Measurements from ENCODE around the gene ARHGAP24. TPM values are rescaled to one million over a fixed set of nuclear protein-coding genes. Genes with fewer than 3 reads are reported as not detected.

The ARHGAP24 gene
- total RNA-seq, 1 donor from 2014 or later = 1.5 TPM

DNA sequence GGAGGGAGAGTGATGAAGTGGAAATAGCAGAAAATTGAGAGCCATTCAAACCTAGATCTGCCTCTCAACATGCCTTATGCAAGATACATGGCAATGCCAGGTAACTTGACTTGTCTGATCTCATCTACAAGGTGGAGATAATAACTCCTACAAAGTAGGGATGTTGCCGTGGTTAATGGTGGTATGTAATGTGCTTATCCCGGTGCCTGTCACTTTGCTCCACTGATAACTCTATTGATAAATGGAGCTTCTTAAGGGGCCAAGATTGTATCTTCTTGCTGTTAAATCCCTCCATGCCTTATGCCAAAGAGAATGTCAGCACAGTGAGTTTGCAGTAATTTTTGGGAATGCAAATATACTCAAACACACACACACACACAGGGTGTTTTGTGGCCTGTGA lies 529.1 kb downstream of the ARHGAP24 start:
- H3K4me3 Mint-ChIP-seq = no peak overlapping the region
- no peak for DNase-seq (ENCODE audit: low read depth, low spot score)
- TF ChIP-seq CTCF (conservative IDR thresholded peaks at IDR 0.05) = no peak
- H3K9me3 Mint-ChIP-seq = no peaks in the 10 kb centered on the region
- no peaks in the 10 kb centered on the region for H3K27me3 Mint-ChIP-seq (ENCODE audit: low read depth)
- no peak overlapping the region for H3K27ac Mint-ChIP-seq (ENCODE audit: unreplicated experiment)
- no peaks in the 10 kb centered on the region for H3K36me3 Mint-ChIP-seq (ENCODE audit: low read depth)
- no peaks in the 10 kb centered on the region for H3K4me1 Mint-ChIP-seq

GRCh38 chr4:86006057-86006456 lies 531.1 kb downstream of the ARHGAP24 start:
- no peaks in the 10 kb centered on the region for H3K36me3 Mint-ChIP-seq (ENCODE audit: low read depth)
- TF ChIP-seq CTCF (conservative IDR thresholded peaks at IDR 0.05) = no peak
- no peaks in the 10 kb centered on the region for H3K9me3 Mint-ChIP-seq
- no peaks in the 10 kb centered on the region for H3K27me3 Mint-ChIP-seq (ENCODE audit: low read depth)
- no peak overlapping the region for H3K4me3 Mint-ChIP-seq
- no peak overlapping the region for H3K27ac Mint-ChIP-seq (ENCODE audit: unreplicated experiment)
- no peak for DNase-seq (ENCODE audit: low read depth, low spot score)
- no peaks in the 10 kb centered on the region for H3K4me1 Mint-ChIP-seq

- Mint-ChIP-seq H3K4me1 (no peaks in the 10 kb centered on the region), H3K9me3 (no peaks in the 10 kb centered on the region), H3K27ac (ENCODE audit: unreplicated experiment) (no peak overlapping the region), H3K4me3 (no peak overlapping the region), H3K36me3 (ENCODE audit: low read depth) (no peaks in the 10 kb centered on the region), H3K27me3 (ENCODE audit: low read depth) (no peaks in the 10 kb centered on the region)
- no peak for DNase-seq (ENCODE audit: low read depth, low spot score)
- TF ChIP-seq CTCF (conservative IDR thresholded peaks at IDR 0.05) = no peak
These were observed 532.1 kb downstream of the ARHGAP24 start for GRCh38 chr4:86007042-86007441.

DNA sequence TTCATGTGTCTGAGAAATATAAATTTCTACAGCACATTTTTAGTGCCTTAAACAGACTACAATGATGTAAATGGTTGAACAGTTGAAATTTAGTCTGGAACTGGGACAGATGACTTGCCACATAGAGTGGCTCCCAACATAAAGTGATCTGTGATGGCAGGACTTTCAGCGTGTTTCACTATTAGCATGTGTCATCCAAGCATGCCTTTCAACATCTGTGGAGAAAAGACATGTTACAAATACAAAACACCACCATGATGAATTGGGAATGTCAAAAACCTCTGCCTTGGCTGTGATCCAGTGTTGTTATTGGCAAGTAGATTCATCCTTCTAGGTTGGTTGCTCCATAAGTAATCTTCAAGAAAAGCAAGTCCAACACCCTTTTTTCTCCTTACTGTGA lies 536.2 kb downstream of the ARHGAP24 start:
- Mint-ChIP-seq H3K4me1 (no peaks in the 10 kb centered on the region), H3K4me3 (no peak overlapping the region), H3K27me3 (ENCODE audit: low read depth) (no peaks in the 10 kb centered on the region), H3K27ac (ENCODE audit: unreplicated experiment) (no peak overlapping the region), H3K9me3 (no peaks in the 10 kb centered on the region), H3K36me3 (ENCODE audit: low read depth) (no peaks in the 10 kb centered on the region)
- DNase-seq (ENCODE audit: low read depth, low spot score) = no peak
- no peak for TF ChIP-seq CTCF (conservative IDR thresholded peaks at IDR 0.05)

GRCh38 chr4:86013621-86014020 lies 538.7 kb downstream of the ARHGAP24 start:
- Mint-ChIP-seq H3K4me1 (no peaks in the 10 kb centered on the region), H3K27me3 (ENCODE audit: low read depth) (no peaks in the 10 kb centered on the region), H3K27ac (ENCODE audit: unreplicated experiment) (no peak overlapping the region), H3K4me3 (no peak overlapping the region), H3K36me3 (ENCODE audit: low read depth) (peaks cover 4% of the 10 kb centered on the region), H3K9me3 (no peaks in the 10 kb centered on the region)
- DNase-seq (ENCODE audit: low read depth, low spot score) = no peak
- no peak for TF ChIP-seq CTCF (conservative IDR thresholded peaks at IDR 0.05)

GRCh38 chr4:86014599-86014998 lies 539.6 kb downstream of the ARHGAP24 start:
- H3K4me1 Mint-ChIP-seq = no peaks in the 10 kb centered on the region
- H3K27me3 Mint-ChIP-seq (ENCODE audit: low read depth) = no peaks in the 10 kb centered on the region
- no peak overlapping the region for H3K4me3 Mint-ChIP-seq
- no peaks in the 10 kb centered on the region for H3K9me3 Mint-ChIP-seq
- DNase-seq (ENCODE audit: low read depth, low spot score) = no peak
- no peak overlapping the region for H3K27ac Mint-ChIP-seq (ENCODE audit: unreplicated experiment)
- peaks cover 4% of the 10 kb centered on the region for H3K36me3 Mint-ChIP-seq (ENCODE audit: low read depth)
- TF ChIP-seq CTCF (conservative IDR thresholded peaks at IDR 0.05) = no peak

All from neural crest cell (in vitro differentiated cells).